Gastroesophageal sphincter (tissue), 4 donors: ENCODE results near the gene TSPO2. TPM values are rescaled to one million over a fixed set of nuclear protein-coding genes. Genes with fewer than 3 reads are reported as not detected.

Experiments used
- ATAC-seq: fragments of 150-250 bp; one replicate; pipeline ENCODE4 v1.9.1; 2016; ENCODE audit warnings: mild to moderate bottlenecking, moderate library complexity
- H3K27ac ChIP-seq, 4 donors: fragments of 200-600 bp; sonication (generic) in 3 of 4; 1 replicate in 3 of 4; 2 replicates in 1 of 4; pipeline ENCODE4 v1.5.1; 2016 to 2019
- H3K27me3 ChIP-seq: fragments of 200-600 bp; sonication (generic); one replicate; pipeline ENCODE4 v1.5.1; 2019
- H3K36me3 ChIP-seq, 2 donors: fragments of 200-600 bp; sonication (generic); one replicate each; pipeline ENCODE4 v1.5.1; 2019; ENCODE audit warnings: control low read depth in 1 of 2
- H3K4me1 ChIP-seq, 3 donors: fragments of 200-600 bp; sonication (generic); 1 replicate in 2 of 3; 2 replicates in 1 of 3; pipeline ENCODE4 v1.5.1; 2016 to 2019; ENCODE audit warnings: control low read depth in 2 of 3
- H3K4me3 ChIP-seq, 2 donors: fragments of 200-600 bp; sonication (generic); one replicate each; pipeline ENCODE4 v1.5.1; 2019; ENCODE audit warnings: mild to moderate bottlenecking in 1 of 2, moderate library complexity in 1 of 2
- H3K9me3 ChIP-seq, 3 donors: fragments of 200-600 bp; sonication (generic); one replicate each; pipeline ENCODE4 v1.5.1; 2017 to 2019; ENCODE audit warnings: control low read depth in 2 of 3
- CTCF ChIP-seq, 4 experiments: fragments of 200-600 bp in 2 of 4; fragments of 450-650 bp in 2 of 4; sonication (generic) in 1 of 4; IDR thresholded peaks; one replicate each; pipeline ENCODE4 v1.5.1; 2017 to 2019; ENCODE audit warnings: antibody characterized with exemption in 4 of 4, mild to moderate bottlenecking in 2 of 4, moderate library complexity in 2 of 4
- EP300 ChIP-seq: sonication (generic); formaldehyde crosslinking; IDR thresholded peaks from one replicate; pipeline ENCODE4 v1.6.1; 2017; ENCODE audit warnings: antibody characterized with exemption, mild to moderate bottlenecking
- POLR2A ChIP-seq, 2 donors: fragments of 450-650 bp; IDR thresholded peaks; one replicate each; pipeline ENCODE4 v1.6.1; 2017; ENCODE audit warnings: antibody characterized with exemption in 2 of 2, mild to moderate bottlenecking in 2 of 2, moderate library complexity in 1 of 2
- POLR2AphosphoS5 ChIP-seq: sonication (generic); formaldehyde crosslinking; IDR thresholded peaks from one replicate; pipeline ENCODE4 v1.6.1; 2017; ENCODE audit warnings: antibody characterized with exemption
- WGBS, 2 donors: methylation state at CpG; one replicate each; pipeline ENCODE4 v1.1.5; 2018; ENCODE audit warnings: low coverage in 1 of 2; 5-methylcytosine and 5-hydroxymethylcytosine counted together
- total RNA-seq, 4 donors: library from RNA; depleted of rRNA; stranded (reverse); fragments of >200 nt; gene quantifications; one replicate each; pipeline ENCODE4 v1.1.0, GENCODE V29; 2016

TSPO2 gene
- total RNA-seq, 4 donors from 2014 or later, result not detected

- Histone ChIP-seq H3K27me3 (no peaks in the 10 kb centered on the region), H3K4me3 (peak overlapping the region; percentile 36 to 53), H3K4me1 (peaks cover 0 to 23% (median 12%) of the 10 kb centered on the region in 3 donors), H3K9me3 (no peaks in the 10 kb centered on the region), H3K27ac (peak overlapping the region in 3 of 4 donors; percentile 65 to 84 (median 71)), H3K36me3 (no peaks in the 10 kb centered on the region)
- WGBS, 2 donors, result 0 to 7% methylated on average over 3 to 4 of the region's 45 CpGs
- peak; percentile 22 for TF ChIP-seq POLR2AphosphoS5
- TF ChIP-seq CTCF (IDR thresholded peaks at IDR 0.05), result peak; percentile 96 to 99 (median 98)
- TF ChIP-seq POLR2A (IDR thresholded peaks at IDR 0.05), result peak in 1 of 2 donors; percentile 16
- no peak for TF ChIP-seq EP300
- ATAC-seq, result peak; percentile 94
Measured at GRCh38 chr6:41027799-41028560, 14.3 kb upstream of the TSPO2 start.

GRCh38 chr6:41028561-41029412 lies 13.5 kb upstream of the TSPO2 start:
- H3K9me3 ChIP-seq, result no peaks in the 10 kb centered on the region
- H3K27ac ChIP-seq, result peak overlapping the region in 3 of 4 donors; percentile 65 to 84 (median 71)
- peak; percentile 26 for ATAC-seq
- H3K36me3 ChIP-seq, result no peaks in the 10 kb centered on the region
- H3K4me3 ChIP-seq, result peak overlapping the region; percentile 36 to 53
- peaks cover 0 to 23% (median 12%) of the 10 kb centered on the region in 3 donors for H3K4me1 ChIP-seq
- WGBS, 2 donors, result 51 to 77% methylated on average over 5 to 9 of the region's 13 CpGs
- TF ChIP-seq POLR2AphosphoS5 (no peak), POLR2A (IDR thresholded peaks at IDR 0.05) (no peak), EP300 (no peak), CTCF (IDR thresholded peaks at IDR 0.05) (no peak)
- no peaks in the 10 kb centered on the region for H3K27me3 ChIP-seq

GRCh38 chr6:41032830-41033229 lies 9.4 kb upstream of the TSPO2 start:
- no peaks in the 10 kb centered on the region for H3K36me3 ChIP-seq
- H3K9me3 ChIP-seq, result no peaks in the 10 kb centered on the region
- TF ChIP-seq POLR2A (IDR thresholded peaks at IDR 0.05) (no peak), POLR2AphosphoS5 (no peak), CTCF (IDR thresholded peaks at IDR 0.05) (no peak), EP300 (no peak)
- H3K4me3 ChIP-seq, result no peak overlapping the region
- peaks cover 0 to 14% (median 6%) of the 10 kb centered on the region in 3 donors for H3K4me1 ChIP-seq
- WGBS, 2 donors, result no CpG with 5 or more reads among the region's 15 CpGs
- H3K27ac ChIP-seq, result no peak overlapping the region
- no peaks in the 10 kb centered on the region for H3K27me3 ChIP-seq
- no peak for ATAC-seq

GRCh38 chr6:41033776-41034175 lies 8.5 kb upstream of the TSPO2 start:
- Histone ChIP-seq H3K4me3 (no peak overlapping the region), H3K9me3 (no peaks in the 10 kb centered on the region), H3K27me3 (no peaks in the 10 kb centered on the region), H3K27ac (no peak overlapping the region), H3K36me3 (no peaks in the 10 kb centered on the region), H3K4me1 (peaks cover 0 to 4% (median 0%) of the 10 kb centered on the region in 3 donors)
- no peak for TF ChIP-seq CTCF (IDR thresholded peaks at IDR 0.05)
- no peak for TF ChIP-seq POLR2AphosphoS5
- no peak for TF ChIP-seq POLR2A (IDR thresholded peaks at IDR 0.05)
- no peak for TF ChIP-seq EP300
- WGBS, 2 donors, result 100% methylated on average over 1 of the region's 13 CpGs; no CpG with 5 or more reads in 1 of the 2 donors
- no peak for ATAC-seq
